Measurements from ENCODE around the gene NEGR1.

GRCh38 chr1:71948561-71948960 lies 333.8 kb downstream of the NEGR1 start:
- TF ChIP-seq CTCF (IDR thresholded peaks at IDR 0.05) (no peak), POLR2A (IDR thresholded peaks at IDR 0.05) (no peak)

Measured in testis (tissue), 2 donors.